ENCODE results near the gene RPTOR. TPM values are rescaled to one million over a fixed set of nuclear protein-coding genes. Genes with fewer than 3 reads are reported as not detected.

RPTOR gene
- total and polyA plus RNA-seq, 2 experiments from 2014 or later: 13.2 to 37.9 TPM

DNA sequence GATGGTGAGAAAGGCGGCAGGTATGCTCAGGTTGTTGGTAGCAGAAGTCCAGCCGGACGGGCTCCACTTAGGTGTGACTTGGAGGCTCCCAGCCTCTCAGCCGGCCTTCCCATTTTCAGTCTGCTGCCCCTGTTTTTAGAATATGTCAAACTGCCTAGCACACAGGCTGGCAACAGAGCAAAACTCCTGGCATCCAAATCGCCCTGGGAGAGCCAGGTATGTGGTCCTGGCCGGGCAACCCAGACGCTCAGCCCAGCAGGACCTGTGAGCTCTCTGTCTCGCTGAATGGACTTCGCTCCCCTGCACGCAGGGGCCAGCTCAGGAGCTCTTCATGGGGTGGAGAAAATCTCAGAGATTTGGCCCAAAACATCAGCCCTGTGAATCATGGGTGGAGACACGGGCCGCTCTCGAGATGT lies 299.1 kb downstream of the RPTOR start:
- no peak overlapping the region for H3K4me3 ChIP-seq
- H3K36me3 ChIP-seq: no peaks in the 10 kb centered on the region
- H3K4me1 ChIP-seq (ENCODE audit: low read depth): no peaks in the 10 kb centered on the region
- H3K27me3 ChIP-seq: no peaks in the 10 kb centered on the region
- TF ChIP-seq, protein P1, sequence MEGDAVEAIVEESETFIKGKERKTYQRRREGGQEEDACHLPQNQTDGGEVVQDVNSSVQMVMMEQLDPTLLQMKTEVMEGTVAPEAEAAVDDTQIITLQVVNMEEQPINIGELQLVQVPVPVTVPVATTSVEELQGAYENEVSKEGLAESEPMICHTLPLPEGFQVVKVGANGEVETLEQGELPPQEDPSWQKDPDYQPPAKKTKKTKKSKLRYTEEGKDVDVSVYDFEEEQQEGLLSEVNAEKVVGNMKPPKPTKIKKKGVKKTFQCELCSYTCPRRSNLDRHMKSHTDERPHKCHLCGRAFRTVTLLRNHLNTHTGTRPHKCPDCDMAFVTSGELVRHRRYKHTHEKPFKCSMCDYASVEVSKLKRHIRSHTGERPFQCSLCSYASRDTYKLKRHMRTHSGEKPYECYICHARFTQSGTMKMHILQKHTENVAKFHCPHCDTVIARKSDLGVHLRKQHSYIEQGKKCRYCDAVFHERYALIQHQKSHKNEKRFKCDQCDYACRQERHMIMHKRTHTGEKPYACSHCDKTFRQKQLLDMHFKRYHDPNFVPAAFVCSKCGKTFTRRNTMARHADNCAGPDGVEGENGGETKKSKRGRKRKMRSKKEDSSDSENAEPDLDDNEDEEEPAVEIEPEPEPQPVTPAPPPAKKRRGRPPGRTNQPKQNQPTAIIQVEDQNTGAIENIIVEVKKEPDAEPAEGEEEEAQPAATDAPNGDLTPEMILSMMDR (IDR thresholded peaks at IDR 0.05; ENCODE audit: low read depth, low read length): no peak
- H3K9me3 ChIP-seq (ENCODE audit: low read depth): no peaks in the 10 kb centered on the region
- DNase-seq (ENCODE audit: low read depth in 1 of 2, low spot score in 1 of 2): no peak
- H3K27ac ChIP-seq: no peak overlapping the region

DNA sequence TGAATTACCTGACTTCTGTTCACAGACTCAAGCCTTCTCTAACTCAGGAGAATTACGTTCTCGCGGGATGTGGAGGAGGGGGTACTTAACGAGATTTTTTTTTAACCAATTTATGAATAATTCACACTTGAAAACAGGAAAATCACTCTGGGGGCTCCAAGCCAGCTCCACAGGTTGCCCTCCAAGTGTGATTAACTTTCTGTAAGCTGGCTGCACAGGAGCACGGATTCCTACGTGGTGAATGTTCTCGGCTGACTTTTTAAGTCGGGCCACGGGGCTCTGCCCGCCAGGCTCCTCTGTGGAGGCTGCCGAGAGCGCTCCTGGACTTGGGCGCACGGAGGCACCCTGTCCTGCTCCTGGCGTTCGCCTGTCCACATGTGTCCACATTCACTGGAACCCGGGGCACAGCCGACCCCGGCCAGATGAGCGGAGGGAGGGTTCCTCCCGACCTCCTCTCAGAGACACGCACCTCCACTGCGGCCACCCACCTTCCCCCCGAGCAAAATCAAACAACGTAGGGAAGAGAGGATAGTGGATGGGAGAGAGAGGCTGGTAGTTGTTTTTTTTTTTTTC lies 299.9 kb downstream of the RPTOR start:
- no peak overlapping the region for H3K27ac ChIP-seq

DNA sequence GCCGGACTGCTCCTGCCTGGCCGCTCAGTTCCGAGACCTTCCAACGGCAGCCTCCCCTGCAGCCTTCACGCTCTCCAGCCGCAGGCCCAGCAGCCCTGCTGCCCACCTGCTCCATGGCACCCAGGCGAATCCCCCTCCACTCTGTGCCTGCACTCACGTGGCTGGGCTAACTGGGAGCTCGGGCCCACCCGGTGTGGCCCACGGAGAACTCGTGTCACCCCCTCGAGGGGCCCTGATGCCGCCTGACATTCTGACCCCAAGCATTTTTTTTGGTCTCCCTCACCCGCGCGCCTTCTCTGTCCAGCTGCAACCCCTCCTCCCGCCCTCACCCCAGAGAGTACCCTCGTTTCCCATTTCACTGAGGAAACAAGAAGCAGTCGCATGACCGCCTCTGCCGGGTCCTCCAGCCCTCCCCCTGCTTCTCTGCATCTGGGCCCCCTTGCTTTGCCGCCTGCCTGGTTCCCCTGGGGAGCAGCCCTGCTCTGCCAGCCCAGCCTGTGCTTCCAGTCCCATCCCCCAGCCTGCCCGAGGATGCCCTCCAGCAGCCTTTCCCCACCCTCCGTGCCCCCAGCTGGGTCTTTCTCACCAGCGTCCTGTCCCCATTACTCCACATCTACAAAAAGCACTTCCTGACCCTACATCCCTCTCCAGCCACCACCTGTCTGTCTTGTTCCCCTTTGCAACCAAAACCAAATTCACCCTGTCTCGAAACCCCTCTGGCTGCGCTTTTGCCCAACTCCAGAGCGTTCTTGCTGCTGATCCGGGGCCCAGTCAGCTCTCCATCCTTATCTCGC lies 300.6 kb downstream of the RPTOR start:
- H3K27me3 ChIP-seq: no peaks in the 10 kb centered on the region
- H3K9me3 ChIP-seq (ENCODE audit: low read depth): no peaks in the 10 kb centered on the region
- H3K27ac ChIP-seq: no peak overlapping the region
- DNase-seq (ENCODE audit: low read depth in 1 of 2, low spot score in 1 of 2): no peak
- no peak overlapping the region for H3K4me3 ChIP-seq
- TF ChIP-seq, protein P1 (IDR thresholded peaks at IDR 0.05; ENCODE audit: low read depth, low read length): no peak
- no peaks in the 10 kb centered on the region for H3K4me1 ChIP-seq (ENCODE audit: low read depth)
- H3K36me3 ChIP-seq: no peaks in the 10 kb centered on the region

More for the DNA sequence above, 299.9 kb downstream of the RPTOR start:
- Histone ChIP-seq H3K4me3 (no peak overlapping the region), H3K9me3 (ENCODE audit: low read depth) (no peaks in the 10 kb centered on the region), H3K4me1 (ENCODE audit: low read depth) (no peaks in the 10 kb centered on the region), H3K27me3 (no peaks in the 10 kb centered on the region), H3K36me3 (no peaks in the 10 kb centered on the region)
- no peak for DNase-seq (ENCODE audit: low read depth in 1 of 2, low spot score in 1 of 2)
- TF ChIP-seq, protein P1 (IDR thresholded peaks at IDR 0.05; ENCODE audit: low read depth, low read length): no peak

DNA sequence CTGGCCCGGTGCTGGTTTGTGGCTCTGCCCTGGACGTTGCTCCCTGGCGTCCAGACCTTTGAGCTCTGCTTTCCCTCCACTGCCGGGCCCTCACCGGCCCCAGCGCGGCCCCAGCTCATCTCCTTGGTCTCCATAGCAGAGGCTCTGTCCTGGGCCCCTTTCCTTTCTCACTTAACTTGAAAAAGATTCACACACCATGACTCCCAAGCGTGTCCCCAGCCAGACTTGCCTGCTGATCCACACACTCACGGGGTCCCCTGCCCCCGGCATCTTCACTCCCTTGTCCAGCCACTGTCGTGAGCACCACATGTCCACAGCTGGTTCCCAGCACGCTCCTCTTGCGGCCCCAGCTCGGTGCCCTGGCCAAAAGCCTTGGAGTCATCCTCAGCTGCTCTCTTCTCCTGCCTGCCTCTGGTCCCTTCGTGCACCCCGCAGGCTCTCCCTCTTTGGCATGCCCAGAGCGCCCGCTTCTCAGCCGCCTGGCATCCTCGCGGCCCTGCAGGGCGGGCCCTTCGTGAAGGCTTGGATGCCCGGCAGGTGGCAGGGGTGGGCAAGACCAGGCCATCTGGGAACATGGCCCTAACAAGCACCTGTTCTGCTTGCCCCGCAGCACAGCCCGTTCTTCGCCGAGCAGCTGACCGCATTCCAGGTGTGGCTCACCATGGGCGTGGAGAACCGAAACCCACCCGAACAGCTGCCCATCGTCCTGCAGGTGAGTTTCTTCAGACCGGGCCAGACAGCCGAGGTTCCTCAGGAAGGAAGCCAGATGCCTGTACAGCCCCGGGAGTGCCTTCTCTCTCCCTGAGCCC lies 301.4 kb downstream of the RPTOR start:
- Histone ChIP-seq H3K27ac (no peak overlapping the region), H3K27me3 (no peaks in the 10 kb centered on the region), H3K9me3 (ENCODE audit: low read depth) (no peaks in the 10 kb centered on the region), H3K4me3 (no peak overlapping the region), H3K36me3 (no peaks in the 10 kb centered on the region), H3K4me1 (ENCODE audit: low read depth) (no peaks in the 10 kb centered on the region)
- TF ChIP-seq, protein P1 (IDR thresholded peaks at IDR 0.05; ENCODE audit: low read depth, low read length): no peak
- DNase-seq (ENCODE audit: low read depth in 1 of 2, low spot score in 1 of 2): no peak

DNA sequence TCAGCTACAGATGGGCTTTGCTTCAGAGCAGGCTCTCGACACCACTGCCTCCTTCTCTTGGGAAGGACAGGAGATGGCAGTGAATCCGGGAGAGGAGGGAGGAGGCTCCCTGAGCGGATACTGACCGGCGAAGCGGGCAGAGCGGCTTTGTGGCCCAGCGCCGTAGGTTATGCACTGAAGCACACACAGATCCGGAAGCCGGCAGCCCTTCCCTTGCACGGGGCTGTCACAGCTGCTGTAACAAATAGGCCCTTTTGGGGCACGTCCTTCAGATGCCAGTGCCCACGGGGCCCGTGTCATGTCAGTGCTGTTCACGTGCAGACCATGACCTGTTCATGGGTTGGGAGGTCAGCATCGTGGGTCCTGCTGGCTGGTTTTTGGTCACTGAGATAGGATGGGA lies 302.3 kb downstream of the RPTOR start:
- Histone ChIP-seq H3K36me3 (no peaks in the 10 kb centered on the region), H3K4me3 (no peak overlapping the region), H3K9me3 (ENCODE audit: low read depth) (no peaks in the 10 kb centered on the region), H3K27ac (no peak overlapping the region), H3K4me1 (ENCODE audit: low read depth) (no peaks in the 10 kb centered on the region), H3K27me3 (no peaks in the 10 kb centered on the region)
- DNase-seq (ENCODE audit: low read depth in 1 of 2, low spot score in 1 of 2): no peak
- TF ChIP-seq, protein P1 (IDR thresholded peaks at IDR 0.05; ENCODE audit: low read depth, low read length): no peak

Data from cardiac muscle cell (in vitro differentiated cells and primary cell).